K562 (cell line): ENCODE measurements around the gene TAS2R10.

Experiments used
- ATF7 ChIP-seq: fragments of 450-650 bp; IDR thresholded peaks from 2 replicates; pipeline ENCODE4 v1.7.1; 2014; ENCODE audit warnings: mild to moderate bottlenecking, moderate library complexity
- CTCF ChIP-seq, 3 experiments: IDR thresholded peaks in 2 of 3; conservative IDR thresholded peaks in 1 of 3; 2 replicates each; pipeline ENCODE4 v1.5.1; 2011 to 2012; ENCODE audit warnings: low read length in 3 of 3, mild to moderate bottlenecking in 3 of 3, control low read depth in 2 of 3, improper control_type of control experiment in 1 of 3, inconsistent platforms in 1 of 3, low read depth in 1 of 3, mixed read lengths in 1 of 3, moderate library complexity in 1 of 3; ENCODE audit not compliant: insufficient read depth in 2 of 3
- E4F1 ChIP-seq: fragments of 250-450 bp; sonication (Bioruptor Pico); IDR thresholded peaks from 2 replicates; pipeline ENCODE4 v1.5.0; 2021; ENCODE audit warnings: mild to moderate bottlenecking, borderline replicate concordance
- GTF3C2 ChIP-seq: IDR thresholded peaks from 3 replicates; pipeline ENCODE4 v1.6.1; 2011; ENCODE audit warnings: borderline replicate concordance, mild to moderate bottlenecking, moderate library complexity; ENCODE audit not compliant: insufficient read length; ENCODE audit errors: extremely low read depth
- MYC ChIP-seq, 2 experiments: fragments of 250-450 bp in 1 of 2; sonication (Bioruptor Pico) in 1 of 2; IDR thresholded peaks; 2 replicates each; pipeline versions ENCODE4 v1.5.1 to v1.6.1; 2012 to 2021; ENCODE audit warnings: low read depth in 2 of 2, borderline replicate concordance in 1 of 2, improper control_type of control experiment in 1 of 2, low read length in 1 of 2, mild to moderate bottlenecking in 1 of 2, moderate library complexity in 1 of 2
- POLR2AphosphoS5 ChIP-seq: IDR thresholded peaks from 2 replicates; pipeline ENCODE4 v1.6.1; 2011; ENCODE audit warnings: mild to moderate bottlenecking, low read depth, low read length, moderate library complexity; ENCODE audit not compliant: control insufficient read depth, insufficient read depth
- ZNF280B ChIP-seq: fragments of 250-450 bp; sonication (Bioruptor Pico); IDR thresholded peaks from 2 replicates; pipeline ENCODE4 v1.5.1; 2021; ENCODE audit warnings: mild to moderate bottlenecking

GRCh38 chr12:10807186-10807585, 19.0 kb downstream of the TAS2R10 start, which contains the start of gene TAS2R8:
- TF ChIP-seq ATF7: no peak
- TF ChIP-seq MYC (IDR thresholded peaks at IDR 0.05; ENCODE audit: low read depth, low read length): no peak
- no peak for TF ChIP-seq MYC (CRISPR knock-in tag; IDR thresholded peaks at IDR 0.05; ENCODE audit: borderline replicate concordance, low read depth)
- no peak for TF ChIP-seq E4F1
- TF ChIP-seq CTCF (IDR thresholded peaks at IDR 0.05 in 2 of 3, conservative IDR thresholded peaks at IDR 0.05 in 1 of 3; ENCODE audit: insufficient read depth in 2 of 3, low read depth in 1 of 3, low read length in 3 of 3): no peak
- no peak for TF ChIP-seq POLR2AphosphoS5
- TF ChIP-seq GTF3C2: no peak
- TF ChIP-seq ZNF280B: no peak
